T-cell (primary cell): ENCODE data around the gene ZNF511. TPM values are rescaled to one million over a fixed set of nuclear protein-coding genes. Genes with fewer than 3 reads are reported as not detected.

Experiments
- ATAC-seq, 4 experiments: fragments of 200-7000 bp in 3 of 4; fragments of 150-1000 bp in 1 of 4; cut with Tn5 transposase; replicated peaks in 1 of 4; 1 replicate in 3 of 4; 2 replicates in 1 of 4; pipeline ENCODE4 v1.10.0; 2021; ENCODE audit warnings: moderate library complexity in 3 of 4, mild to moderate bottlenecking in 2 of 4, moderate number of reproducible peaks in 1 of 4
- CTCF ChIA-PET, 2 donors: fragments of 300-600 bp; sonication (Branson Sonifier 250); formaldehyde crosslinking; loops; one replicate each; lab custom pipeline; 2022; ENCODE audit warnings: antibody characterized with exemption in 2 of 2; lab: Charles Lee
- POLR2A ChIA-PET, 2 donors: fragments of 300-600 bp; sonication (Branson Sonifier 250); formaldehyde crosslinking; loops; one replicate each; lab custom pipeline; 2022; ENCODE audit warnings: antibody characterized with exemption in 2 of 2; lab: Charles Lee
- DNase-seq, 35 experiments: peaks; one replicate each; pipeline versions ENCODE4 v3.0.0 to v3.0.0-alpha.2; 2013 to 2023
- H3K27ac ChIP-seq: one replicate; pipeline ENCODE4 v1.5.1; 2013; ENCODE audit warnings: low read length
- H3K27me3 ChIP-seq, 2 experiments: replicated peaks in 1 of 2; 1 replicate in 1 of 2; 2 replicates in 1 of 2; pipeline versions ENCODE4 v1.6.1 to v1.7.0; 2013; ENCODE audit warnings: low read length in 1 of 2, mixed read lengths in 1 of 2; ENCODE audit not compliant: control insufficient read depth in 2 of 2, insufficient read depth in 2 of 2; ENCODE audit errors: extremely low read depth in 1 of 2
- H3K36me3 ChIP-seq, 2 donors: 1 replicate in 1 of 2; 2 replicates in 1 of 2; pipeline versions ENCODE4 v1.6.1 to v1.7.0; 2013; ENCODE audit warnings: low read length in 1 of 2; ENCODE audit not compliant: control insufficient read depth in 2 of 2, insufficient read depth in 1 of 2; ENCODE audit errors: extremely low read depth in 1 of 2
- H3K4me1 ChIP-seq, 2 experiments: 1 replicate in 1 of 2; 2 replicates in 1 of 2; pipeline versions ENCODE4 v1.6.1 to v1.7.0; 2013; ENCODE audit warnings: low read length in 2 of 2, mixed read lengths in 1 of 2; ENCODE audit not compliant: insufficient read depth in 2 of 2, control insufficient read depth in 1 of 2; ENCODE audit errors: extremely low read depth in 1 of 2
- H3K4me3 ChIP-seq, 2 donors: 1 replicate in 1 of 2; 2 replicates in 1 of 2; pipeline versions ENCODE4 v1.5.1 to v1.7.0; 2013; ENCODE audit warnings: mild to moderate bottlenecking in 2 of 2, low read length in 1 of 2, moderate library complexity in 1 of 2; ENCODE audit not compliant: control insufficient read depth in 1 of 2; ENCODE audit errors: extremely low read depth in 1 of 2
- H3K9me3 ChIP-seq: 2 replicates; pipeline ENCODE4 v1.7.0; 2013
- H3K27ac Mint-ChIP-seq, 2 donors: one replicate each; pipeline ENCODE4 v1.8.0; 2020 to 2021; ENCODE audit warnings: mild to moderate bottlenecking in 2 of 2, mixed read lengths in 2 of 2
- H3K27me3 Mint-ChIP-seq, 2 donors: one replicate each; pipeline ENCODE4 v1.8.0; 2021 to 2022; ENCODE audit warnings: mixed read lengths in 2 of 2
- H3K36me3 Mint-ChIP-seq: one replicate; pipeline ENCODE4 v1.8.0; 2021; ENCODE audit warnings: mixed read lengths
- H3K4me1 Mint-ChIP-seq, 3 donors: one replicate each; pipeline ENCODE4 v1.8.0; 2020 to 2022; ENCODE audit warnings: mixed read lengths in 3 of 3, mild to moderate bottlenecking in 1 of 3
- H3K4me3 Mint-ChIP-seq, 3 donors: one replicate each; pipeline ENCODE4 v1.8.0; 2020 to 2022; ENCODE audit warnings: mild to moderate bottlenecking in 3 of 3, mixed read lengths in 3 of 3, moderate library complexity in 3 of 3
- H3K9me3 Mint-ChIP-seq, 3 donors: one replicate each; pipeline ENCODE4 v1.8.0; 2020 to 2022; ENCODE audit warnings: mixed read lengths in 3 of 3
- WGBS: methylation state at CpG from one replicate; pipeline ENCODE4 v1.1.5; 2013; ENCODE audit warnings: missing lambda C conversion rate; ENCODE audit not compliant: insufficient coverage; 5-methylcytosine and 5-hydroxymethylcytosine counted together
- total RNA-seq, 35 experiments: library from RNA in 6 of 35; stranded (reverse) in 6 of 35; fragments of 120-200 nt in 1 of 35; gene quantifications; one replicate each; pipeline versions ENCODE4 v1.2.1 to v1.2.4 and lab custom pipeline; 2013 to 2026

The ZNF511 gene
- total RNA-seq, 5 donors from 2014 or later (not counting 1 experiment from before 2014, with no cell fraction given): 35.2 to 44.7 (median 36.8) TPM

DNA sequence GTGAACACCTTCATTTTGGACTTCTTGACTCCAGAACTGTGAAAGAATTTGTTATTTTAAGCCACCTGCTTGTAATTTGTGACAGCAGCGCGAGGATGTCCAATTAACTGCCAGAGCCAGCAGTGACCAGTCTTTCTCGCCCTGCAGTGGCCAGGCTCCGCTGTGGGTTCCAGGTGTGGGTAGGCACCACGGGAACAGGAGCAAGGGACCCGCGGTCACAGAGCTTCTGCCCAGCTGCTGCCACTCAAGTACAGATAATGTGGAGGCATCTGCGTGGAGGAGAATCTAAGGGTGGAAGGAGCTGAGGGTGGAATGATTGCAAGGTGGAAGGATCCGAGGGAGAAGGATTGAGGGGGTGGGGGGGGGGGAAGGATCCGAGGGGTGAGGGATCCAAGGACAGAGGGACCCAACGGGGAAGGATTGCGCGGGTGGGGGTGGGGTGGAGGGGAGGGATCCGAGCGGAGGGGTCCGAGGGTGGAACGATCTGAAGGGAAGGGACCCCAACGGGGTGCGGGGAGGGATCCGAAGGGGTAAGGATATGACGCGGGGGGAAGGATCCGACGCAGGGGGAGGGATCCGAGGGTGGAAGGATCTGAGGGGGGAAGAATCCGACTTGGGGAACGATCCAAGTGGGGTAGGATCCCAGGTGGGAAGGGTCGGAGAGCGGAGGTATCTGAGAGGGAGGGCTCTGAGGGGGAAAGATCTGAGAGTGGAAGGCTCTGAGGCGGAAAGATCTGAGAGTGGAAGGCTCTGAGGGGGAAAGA, 24.4 kb downstream of the ZNF511 start:
- Histone ChIP-seq H3K4me3 (no peak overlapping the region), H3K4me1 (peaks cover 16 to 49% of the 10 kb centered on the region in 2 experiments), H3K27me3 (peaks cover 2 to 37% of the 10 kb centered on the region in 2 experiments), H3K27ac (no peak overlapping the region), H3K9me3 (no peaks in the 10 kb centered on the region), H3K36me3 (no peaks in the 10 kb centered on the region)
- 88% methylated on average over 18 of the region's 30 CpGs for WGBS
- no peak overlapping the region for H3K4me3 Mint-ChIP-seq
- no peaks in the 10 kb centered on the region for H3K36me3 Mint-ChIP-seq
- CTCF ChIA-PET: interaction anchor here (0.7 to 1.1 kb wide), 2 partner anchors 9 to 46 kb away, joined by 3 read pairs; no protein-coding TSS in a partner anchor
- H3K27ac Mint-ChIP-seq: no peak overlapping the region
- DNase-seq (no peak), ATAC-seq (no peak)
- POLR2A ChIA-PET: no interaction called here
- no peaks in the 10 kb centered on the region for H3K9me3 Mint-ChIP-seq
- peaks cover 5 to 21% of the 10 kb centered on the region in 2 donors for H3K27me3 Mint-ChIP-seq
- H3K4me1 Mint-ChIP-seq: peaks cover 7 to 10% (median 10%) of the 10 kb centered on the region in 3 donors

DNA sequence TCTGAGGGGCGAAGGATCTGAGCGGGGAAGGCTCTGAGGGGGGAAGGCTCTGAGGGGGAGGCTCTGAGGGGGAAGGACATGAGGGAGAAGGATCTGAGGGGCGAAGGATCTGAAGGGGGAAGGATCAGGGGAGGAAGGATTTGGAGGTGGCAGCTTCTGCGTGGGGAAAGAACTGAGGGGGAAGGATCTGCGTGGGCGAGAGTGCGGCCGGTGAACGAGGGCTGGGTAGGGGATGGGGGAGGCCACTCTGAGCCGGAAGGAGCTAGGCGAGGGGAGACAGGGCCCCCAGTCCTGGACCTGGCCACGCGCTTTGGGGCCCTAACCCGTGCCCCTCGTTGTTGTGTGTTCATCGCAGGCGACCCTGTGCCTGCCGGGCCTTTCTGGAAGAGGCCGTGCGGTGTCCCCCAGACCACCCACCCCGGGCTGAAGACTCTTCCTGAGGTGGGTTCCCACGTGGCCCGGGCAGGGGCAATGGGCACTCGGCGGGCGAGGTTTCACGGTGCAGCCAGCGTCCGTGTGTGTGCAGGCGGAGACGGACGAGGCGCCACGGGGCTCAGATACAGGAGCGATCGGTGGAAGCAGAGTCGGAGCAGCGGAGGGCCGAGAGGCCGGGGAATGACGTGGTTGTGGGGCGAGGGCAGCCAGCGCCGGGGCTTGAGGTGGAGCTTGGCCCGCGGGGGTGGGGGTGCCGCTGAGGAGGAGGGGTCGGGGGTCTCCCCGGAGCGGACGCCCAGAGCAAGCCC, 26.0 kb downstream of the ZNF511 start:
- Mint-ChIP-seq H3K4me3 (peak overlapping the region in 2 of 3 donors; percentile 73 to 79), H3K27ac (peak overlapping the region; percentile 76 to 85), H3K9me3 (no peaks in the 10 kb centered on the region), H3K36me3 (no peaks in the 10 kb centered on the region), H3K27me3 (peaks cover 0 to 6% of the 10 kb centered on the region in 2 donors), H3K4me1 (peaks cover 4 to 8% (median 5%) of the 10 kb centered on the region in 3 donors)
- ChIA-PET CTCF (interaction anchor here in 1 of 2 donors (0.6 kb wide), 1 partner anchor 71 kb away, joined by 3 read pairs; no protein-coding TSS in a partner anchor), POLR2A (no interaction called here)
- peaks cover 16 to 45% of the 10 kb centered on the region in 2 experiments for H3K4me1 ChIP-seq
- ATAC-seq: peak; percentile 13 to 36 (median 24)
- DNase-seq: peak in 5 of 35 experiments; percentile 11 to 59 (median 48)
- peak overlapping the region; percentile 80 for H3K27ac ChIP-seq
- 22% methylated on average over 37 of the region's 51 CpGs for WGBS
- no peaks in the 10 kb centered on the region for H3K9me3 ChIP-seq
- no peaks in the 10 kb centered on the region for H3K36me3 ChIP-seq
- H3K4me3 ChIP-seq: peak overlapping the region in 1 of 2 donors; percentile 54
- H3K27me3 ChIP-seq: peaks cover 2 to 32% of the 10 kb centered on the region in 2 experiments

DNA sequence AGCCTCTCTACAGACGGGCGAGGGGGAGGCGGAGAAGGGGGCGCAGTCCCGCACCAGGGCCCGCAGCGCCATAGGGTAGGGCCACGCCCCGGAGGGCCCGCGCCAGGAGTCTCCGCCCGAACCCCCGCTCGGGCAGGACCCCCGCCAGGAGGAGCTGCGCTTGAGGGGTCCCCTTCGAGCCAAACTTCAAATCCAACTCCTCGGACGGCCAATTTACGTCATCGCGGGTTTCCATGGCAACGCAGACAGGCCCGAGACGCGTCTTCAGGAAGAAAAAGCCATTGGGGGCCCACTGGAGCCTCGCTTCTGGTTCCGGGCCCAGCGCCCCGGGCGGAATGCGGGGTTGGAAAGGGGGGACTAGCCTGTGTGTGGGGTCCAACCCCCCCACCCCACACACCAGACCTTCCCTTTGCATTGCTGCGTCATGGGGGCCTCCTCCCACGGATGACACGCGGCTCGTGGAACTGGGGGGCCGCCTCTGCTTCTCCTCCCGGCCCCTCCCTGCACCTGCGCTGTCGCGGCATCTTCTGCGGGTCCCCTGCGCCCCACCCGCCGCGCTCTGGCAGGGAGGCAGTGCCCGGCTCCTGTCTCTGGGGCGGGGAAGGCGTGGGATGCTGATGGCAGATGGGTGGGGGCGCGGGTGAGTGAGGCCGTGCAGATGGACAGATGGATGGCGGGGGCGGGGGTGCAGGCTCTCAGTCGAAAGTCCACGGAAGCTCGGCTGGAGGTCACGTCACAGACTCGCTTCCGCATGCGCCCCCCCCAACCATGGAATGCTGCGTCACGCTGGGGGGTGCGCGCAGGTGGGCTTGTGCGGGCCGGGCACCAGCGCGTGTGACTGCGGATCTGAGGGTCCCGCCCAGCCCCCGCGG, 26.8 kb downstream of the ZNF511 start:
- H3K36me3 Mint-ChIP-seq: no peaks in the 10 kb centered on the region
- WGBS: 4% methylated on average over 58 of the region's 75 CpGs
- H3K4me3 Mint-ChIP-seq: peak overlapping the region in 2 of 3 donors; percentile 73 to 79
- H3K9me3 Mint-ChIP-seq: no peaks in the 10 kb centered on the region
- H3K4me3 ChIP-seq: peak overlapping the region; percentile 47 to 54
- H3K27me3 ChIP-seq: peaks cover 2 to 33% of the 10 kb centered on the region in 2 experiments
- ChIA-PET POLR2A (no interaction called here), CTCF (no interaction called here)
- H3K9me3 ChIP-seq: no peaks in the 10 kb centered on the region
- H3K4me1 Mint-ChIP-seq: peaks cover 0 to 5% (median 4%) of the 10 kb centered on the region in 3 donors
- ATAC-seq: peak; percentile 41 to 61 (median 44)
- peak overlapping the region; percentile 80 for H3K27ac ChIP-seq
- H3K27ac Mint-ChIP-seq: peak overlapping the region; percentile 31 to 85
- peaks cover 16 to 40% of the 10 kb centered on the region in 2 experiments for H3K4me1 ChIP-seq
- H3K27me3 Mint-ChIP-seq: peaks cover 0 to 2% of the 10 kb centered on the region in 2 donors
- DNase-seq: peak; percentile 64 to 95 (median 84)
- H3K36me3 ChIP-seq: no peaks in the 10 kb centered on the region

GRCh38 chr10:133336118-133336576, 27.4 kb downstream of the ZNF511 start:
- H3K27me3 ChIP-seq: peaks cover 0 to 33% of the 10 kb centered on the region in 2 experiments
- ATAC-seq: peak; percentile 1 to 16 (median 4)
- H3K27me3 Mint-ChIP-seq: peaks cover 0 to 3% of the 10 kb centered on the region in 2 donors
- H3K4me1 ChIP-seq: peaks cover 16 to 40% of the 10 kb centered on the region in 2 experiments
- peaks cover 0 to 5% (median 4%) of the 10 kb centered on the region in 3 donors for H3K4me1 Mint-ChIP-seq
- peak in 1 of 35 experiments; percentile 22 for DNase-seq
- no peaks in the 10 kb centered on the region for H3K9me3 Mint-ChIP-seq
- peak overlapping the region; percentile 7 for H3K27ac ChIP-seq
- no peak overlapping the region for H3K27ac Mint-ChIP-seq
- H3K4me3 Mint-ChIP-seq: no peak overlapping the region
- no peaks in the 10 kb centered on the region for H3K36me3 Mint-ChIP-seq
- peak overlapping the region; percentile 47 to 54 for H3K4me3 ChIP-seq
- H3K9me3 ChIP-seq: no peaks in the 10 kb centered on the region
- H3K36me3 ChIP-seq: no peaks in the 10 kb centered on the region
- ChIA-PET POLR2A (no interaction called here), CTCF (no interaction called here)
- 3% methylated on average over 24 of the region's 41 CpGs for WGBS

- 9% methylated on average over 58 of the region's 63 CpGs for WGBS
- peaks cover 0 to 5% (median 4%) of the 10 kb centered on the region in 3 donors for H3K4me1 Mint-ChIP-seq
- H3K27ac ChIP-seq: peak within 1 kb of the TSS; percentile 80
These were observed 28.1 kb downstream of the ZNF511 start, which contains the start of gene CALY for GRCh38 chr10:133336577-133337369. Gene CALY (minus strand): TSS chr10:133336896. CDS start chr10:133328989, 7,907 bp downstream.

More at GRCh38 chr10:133336577-133337369, 28.1 kb downstream of the ZNF511 start, which contains the start of gene CALY:
- Histone ChIP-seq H3K4me1 (peaks cover 16 to 40% of the 10 kb centered on the region in 2 experiments), H3K27me3 (peaks cover 0 to 38% of the 10 kb centered on the region in 2 experiments), H3K36me3 (no peaks in the 10 kb centered on the region), H3K4me3 (peak within 1 kb of the TSS; percentile 47 to 54), H3K9me3 (no peaks in the 10 kb centered on the region)
- H3K27me3 Mint-ChIP-seq: peaks cover 2 to 8% of the 10 kb centered on the region in 2 donors
- peak; percentile 61 to 72 (median 66) for ATAC-seq
- H3K4me3 Mint-ChIP-seq: peak within 1 kb of the TSS in 2 of 3 donors; percentile 66 to 69
- peak; percentile 66 to 96 (median 90) for DNase-seq
- H3K36me3 Mint-ChIP-seq: no peaks in the 10 kb centered on the region
- H3K9me3 Mint-ChIP-seq: no peaks in the 10 kb centered on the region
- CTCF ChIA-PET: interaction anchor here in 1 of 2 donors (0.6 kb wide), 1 partner anchor 53 kb away, joined by 5 read pairs; no protein-coding TSS in a partner anchor
- H3K27ac Mint-ChIP-seq: peak within 1 kb of the TSS; percentile 70 to 85
- POLR2A ChIA-PET: no interaction called here
